Fibroblast of lung (primary cell): ENCODE results near the gene PJA1. TPM values are rescaled to one million over a fixed set of nuclear protein-coding genes. Genes with fewer than 3 reads are reported as not detected.

ENCODE experiments used
- DNase-seq, 2 donors: peaks; one replicate each; pipeline versions ENCODE4 v3.0.0 to v3.0.0-alpha.2; 2010; ENCODE audit warnings: low read depth in 2 of 2
- H2AFZ ChIP-seq: 2 replicates; pipeline ENCODE4 v1.5.1; 2012; ENCODE audit warnings: low read length, control low read depth, inconsistent platforms
- H3K27ac ChIP-seq: 2 replicates; pipeline ENCODE4 v1.5.1; 2011; ENCODE audit warnings: low read length, control low read depth; ENCODE audit not compliant: insufficient read depth
- H3K27me3 ChIP-seq: 2 replicates; pipeline ENCODE4 v1.5.1; 2011; ENCODE audit warnings: mild to moderate bottlenecking, low read length; ENCODE audit not compliant: control insufficient read depth, insufficient read depth
- H3K36me3 ChIP-seq: 2 replicates; pipeline ENCODE4 v1.5.1; 2011; ENCODE audit warnings: low read length; ENCODE audit not compliant: control insufficient read depth, insufficient read depth
- H3K4me1 ChIP-seq: 2 replicates; pipeline ENCODE4 v1.5.1; 2011; ENCODE audit warnings: low read length; ENCODE audit not compliant: control insufficient read depth, insufficient read depth; ENCODE audit errors: extremely low read depth
- H3K4me2 ChIP-seq: 2 replicates; pipeline ENCODE4 v1.5.1; 2011; ENCODE audit warnings: low read length, control low read depth; ENCODE audit not compliant: insufficient read depth; ENCODE audit errors: extremely low read depth
- H3K4me3 ChIP-seq, 4 experiments: fragments of 200-600 bp in 1 of 4; sonication (generic) in 1 of 4; replicated peaks in 1 of 4; 2 replicates each; pipeline ENCODE4 v1.5.1; 2011 to 2016; ENCODE audit warnings: low read length in 4 of 4, low read depth in 3 of 4, mild to moderate bottlenecking in 3 of 4, control low read depth in 2 of 4, inconsistent platforms in 1 of 4, mixed read lengths in 1 of 4; ENCODE audit not compliant: insufficient read depth in 1 of 4; ENCODE audit errors: control extremely low read depth in 1 of 4
- H3K79me2 ChIP-seq: 2 replicates; pipeline ENCODE4 v1.5.1; 2012; ENCODE audit warnings: mild to moderate bottlenecking, low read length, inconsistent platforms; ENCODE audit not compliant: control insufficient read depth, insufficient read depth
- H3K9ac ChIP-seq: 2 replicates; pipeline ENCODE4 v1.5.1; 2011; ENCODE audit warnings: mild to moderate bottlenecking, low read length, control low read depth; ENCODE audit not compliant: insufficient read depth
- H3K9me3 ChIP-seq: 2 replicates; pipeline ENCODE4 v1.5.1; 2012; ENCODE audit warnings: low read depth, low read length; ENCODE audit not compliant: control insufficient read depth, insufficient read depth
- H4K20me1 ChIP-seq: 2 replicates; pipeline ENCODE4 v1.5.1; 2011; ENCODE audit warnings: low read length; ENCODE audit not compliant: control insufficient read depth, insufficient read depth; ENCODE audit errors: extremely low read depth
- EZH2 ChIP-seq: IDR thresholded peaks from 2 replicates; pipeline ENCODE4 v1.5.1; 2012; ENCODE audit warnings: low read length, control low read depth, mild to moderate bottlenecking; ENCODE audit errors: missing control alignments
- polyA plus RNA-seq, 2 donors: library from polyadenylated mRNA; depleted of rRNA in 1 of 2; stranded (reverse) in 1 of 2; unstranded in 1 of 2; fragments of >200 nt; gene quantifications; 2 replicates each; pipeline ENCODE4 v1.2.1, GENCODE V29; 2011 to 2012; ENCODE audit warnings: missing spikeins in 1 of 2
- total RNA-seq: library from RNA; depleted of rRNA; stranded (reverse); fragments of >200 nt; gene quantifications from 2 replicates; pipeline ENCODE4 v1.2.1, GENCODE V29; 2014
- TF ChIP-seq, protein P1 (sequence below), 2 donors: IDR thresholded peaks in 1 of 2; conservative IDR thresholded peaks in 1 of 2; 1 replicate in 1 of 2; 2 replicates in 1 of 2; pipeline ENCODE4 v1.5.1; 2011 to 2012; ENCODE audit warnings: low read length in 2 of 2, control low read depth in 1 of 2, inconsistent platforms in 1 of 2, low read depth in 1 of 2, mild to moderate bottlenecking in 1 of 2

The PJA1 gene
- total and polyA plus RNA-seq, 2 donors (not counting 1 experiment from before 2014, with no cell fraction given), result 24.7 to 28.2 TPM

DNA sequence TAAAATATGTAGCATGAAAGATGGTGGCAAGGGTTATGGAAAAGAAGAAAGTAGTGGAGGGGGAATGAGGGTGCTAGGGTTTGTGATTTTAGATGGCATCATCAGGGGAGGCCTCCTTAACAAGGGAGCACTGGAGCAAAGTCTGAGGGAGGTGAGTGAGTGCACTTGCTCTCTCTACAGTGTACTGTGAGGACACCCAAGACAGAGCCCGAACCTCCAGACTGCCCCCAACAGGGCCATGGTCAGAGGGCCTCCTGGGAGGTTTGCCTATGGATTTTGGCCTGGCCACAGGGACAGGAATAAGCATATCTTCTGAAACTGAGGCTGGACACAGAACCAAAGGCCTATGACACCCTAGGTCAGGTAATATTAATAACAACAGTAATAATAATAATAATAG lies 21.4 kb upstream of the PJA1 start:
- peaks cover 7% of the 10 kb centered on the region for H3K27me3 ChIP-seq
- DNase-seq, result no peak
- no peaks in the 10 kb centered on the region for H3K4me1 ChIP-seq
- H3K9ac ChIP-seq, result no peak overlapping the region
- H4K20me1 ChIP-seq, result no peaks in the 10 kb centered on the region
- H3K9me3 ChIP-seq, result no peaks in the 10 kb centered on the region
- H3K27ac ChIP-seq, result no peak overlapping the region
- no peaks in the 10 kb centered on the region for H3K36me3 ChIP-seq
- no peaks in the 10 kb centered on the region for H3K79me2 ChIP-seq
- no peak overlapping the region for H2AFZ ChIP-seq
- H3K4me2 ChIP-seq, result no peak overlapping the region
- TF ChIP-seq EZH2, result no peak
- TF ChIP-seq, protein P1, sequence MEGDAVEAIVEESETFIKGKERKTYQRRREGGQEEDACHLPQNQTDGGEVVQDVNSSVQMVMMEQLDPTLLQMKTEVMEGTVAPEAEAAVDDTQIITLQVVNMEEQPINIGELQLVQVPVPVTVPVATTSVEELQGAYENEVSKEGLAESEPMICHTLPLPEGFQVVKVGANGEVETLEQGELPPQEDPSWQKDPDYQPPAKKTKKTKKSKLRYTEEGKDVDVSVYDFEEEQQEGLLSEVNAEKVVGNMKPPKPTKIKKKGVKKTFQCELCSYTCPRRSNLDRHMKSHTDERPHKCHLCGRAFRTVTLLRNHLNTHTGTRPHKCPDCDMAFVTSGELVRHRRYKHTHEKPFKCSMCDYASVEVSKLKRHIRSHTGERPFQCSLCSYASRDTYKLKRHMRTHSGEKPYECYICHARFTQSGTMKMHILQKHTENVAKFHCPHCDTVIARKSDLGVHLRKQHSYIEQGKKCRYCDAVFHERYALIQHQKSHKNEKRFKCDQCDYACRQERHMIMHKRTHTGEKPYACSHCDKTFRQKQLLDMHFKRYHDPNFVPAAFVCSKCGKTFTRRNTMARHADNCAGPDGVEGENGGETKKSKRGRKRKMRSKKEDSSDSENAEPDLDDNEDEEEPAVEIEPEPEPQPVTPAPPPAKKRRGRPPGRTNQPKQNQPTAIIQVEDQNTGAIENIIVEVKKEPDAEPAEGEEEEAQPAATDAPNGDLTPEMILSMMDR (conservative IDR thresholded peaks at IDR 0.05 in 1 of 2, IDR thresholded peaks at IDR 0.05 in 1 of 2; ENCODE audit: low read depth in 1 of 2, low read length in 2 of 2), result no peak
- no peak overlapping the region for H3K4me3 ChIP-seq

- no peaks in the 10 kb centered on the region for H3K79me2 ChIP-seq
- DNase-seq, result no peak
- H4K20me1 ChIP-seq, result no peaks in the 10 kb centered on the region
- H3K9ac ChIP-seq, result no peak overlapping the region
- no peak overlapping the region for H3K27ac ChIP-seq
- H3K4me2 ChIP-seq, result no peak overlapping the region
- no peaks in the 10 kb centered on the region for H3K4me1 ChIP-seq
- H3K36me3 ChIP-seq, result no peaks in the 10 kb centered on the region
- no peak overlapping the region for H2AFZ ChIP-seq
- no peak overlapping the region for H3K4me3 ChIP-seq
- H3K9me3 ChIP-seq, result no peaks in the 10 kb centered on the region
- TF ChIP-seq EZH2, result no peak
- TF ChIP-seq, protein P1 (conservative IDR thresholded peaks at IDR 0.05 in 1 of 2, IDR thresholded peaks at IDR 0.05 in 1 of 2; ENCODE audit: low read depth in 1 of 2, low read length in 2 of 2), result no peak
- peaks cover 7% of the 10 kb centered on the region for H3K27me3 ChIP-seq
Measured at GRCh38 chrX:69185886-69186285, 20.6 kb upstream of the PJA1 start.

- H3K9ac ChIP-seq, result no peak overlapping the region
- no peaks in the 10 kb centered on the region for H3K9me3 ChIP-seq
- peaks cover 9% of the 10 kb centered on the region for H3K27me3 ChIP-seq
- no peaks in the 10 kb centered on the region for H3K4me1 ChIP-seq
- no peak overlapping the region for H3K27ac ChIP-seq
- H3K4me2 ChIP-seq, result no peak overlapping the region
- H2AFZ ChIP-seq, result no peak overlapping the region
- no peaks in the 10 kb centered on the region for H3K79me2 ChIP-seq
- no peak overlapping the region for H3K4me3 ChIP-seq
- DNase-seq, result no peak
- no peaks in the 10 kb centered on the region for H3K36me3 ChIP-seq
- H4K20me1 ChIP-seq, result no peaks in the 10 kb centered on the region
- TF ChIP-seq, protein P1 (conservative IDR thresholded peaks at IDR 0.05 in 1 of 2, IDR thresholded peaks at IDR 0.05 in 1 of 2; ENCODE audit: low read depth in 1 of 2, low read length in 2 of 2), result no peak
- no peak for TF ChIP-seq EZH2
Measured at GRCh38 chrX:69185141-69185540, 19.9 kb upstream of the PJA1 start.
